Activated CD4-positive, alpha-beta T cell treated with anti-CD3 and anti-CD28 coated beads, Interleukin-10, Interleukin-2, amounts not matched to agents 100 ng/mL and 50 ng/mL, durations not matched to agents 16 hours and 8 hours (primary cell): ENCODE data around the gene TMEM156.

Experiments used
- DNase-seq: peaks from one replicate; pipeline ENCODE4 v3.0.0-alpha.2; 2020

Gene TMEM156

GRCh38 chr4:38920677-38921076 lies 111.5 kb downstream of the TMEM156 start:
- no peak for DNase-seq

DNA sequence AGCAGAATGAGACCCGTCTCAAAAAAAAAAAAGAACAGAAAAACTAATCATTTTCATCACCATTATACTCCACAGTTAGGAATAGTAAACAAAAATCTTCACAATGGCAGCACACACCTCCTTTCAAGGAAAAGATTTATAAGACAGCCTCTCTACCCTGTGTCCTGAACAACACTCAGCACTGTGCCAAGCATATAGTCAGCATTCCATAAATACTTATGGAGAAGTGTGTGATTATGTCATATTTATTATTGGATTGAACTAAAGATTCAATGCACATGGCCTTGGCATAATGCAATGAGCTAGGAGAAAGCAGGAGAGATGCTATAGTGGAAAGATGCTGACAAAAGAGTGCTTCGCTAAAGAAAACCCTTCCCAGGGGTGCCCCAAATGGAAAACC lies 112.0 kb downstream of the TMEM156 start:
- DNase-seq: no peak

- no peak for DNase-seq
Measured at GRCh38 chr4:38919494-38919893, 112.7 kb downstream of the TMEM156 start.

DNA sequence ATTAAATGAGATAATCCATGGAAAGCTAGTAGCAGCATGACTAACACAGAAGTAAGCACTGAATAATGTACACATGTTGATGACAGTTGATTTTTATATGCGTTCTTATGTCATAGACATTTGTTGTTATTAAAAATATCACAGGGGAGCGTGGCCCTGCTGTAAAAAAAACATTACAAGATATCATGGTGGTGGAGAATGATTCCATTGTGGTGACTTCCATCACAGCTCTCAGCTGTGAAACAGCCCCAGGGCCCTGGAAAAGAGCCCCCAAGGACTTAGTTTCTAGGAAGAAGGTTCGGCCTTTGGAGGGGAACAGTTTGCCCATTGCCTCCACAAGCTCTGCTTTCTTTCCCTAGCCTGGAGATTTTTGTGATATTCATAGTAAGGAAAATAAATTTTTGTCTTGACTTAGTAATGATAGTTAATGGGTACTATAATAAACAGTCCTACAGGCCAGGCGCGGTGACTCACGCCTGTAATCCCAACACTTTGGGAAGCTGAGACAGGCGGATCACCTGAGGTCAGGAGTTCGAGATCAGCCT lies 114.7 kb downstream of the TMEM156 start:
- no peak for DNase-seq
